Glutamatergic neuron (in vitro differentiated cells): ENCODE results near the gene SIDT1. TPM values are rescaled to one million over a fixed set of nuclear protein-coding genes. Genes with fewer than 3 reads are reported as not detected.

ENCODE experiments used
- DNase-seq: peaks from one replicate; pipeline ENCODE4 v3.0.0; 2022
- H3K27ac Mint-ChIP-seq: one replicate; pipeline ENCODE4 v1.8.0; 2020; ENCODE audit warnings: mild to moderate bottlenecking, mixed read lengths, inconsistent platforms; ENCODE audit not compliant: unreplicated experiment
- H3K27me3 Mint-ChIP-seq: one replicate; pipeline ENCODE4 v1.8.0; 2020; ENCODE audit warnings: mild to moderate bottlenecking, moderate library complexity, mixed read lengths, inconsistent platforms; ENCODE audit not compliant: unreplicated experiment
- H3K36me3 Mint-ChIP-seq: one replicate; pipeline ENCODE4 v1.8.0; 2020; ENCODE audit warnings: mild to moderate bottlenecking, mixed read lengths, inconsistent platforms; ENCODE audit not compliant: unreplicated experiment
- H3K4me1 Mint-ChIP-seq: one replicate; pipeline ENCODE4 v1.8.0; 2020; ENCODE audit warnings: mild to moderate bottlenecking, low read depth, mixed read lengths, inconsistent platforms; ENCODE audit not compliant: unreplicated experiment
- H3K4me3 Mint-ChIP-seq: one replicate; pipeline ENCODE4 v1.8.0; 2020; ENCODE audit warnings: mild to moderate bottlenecking, mixed read lengths, inconsistent platforms; ENCODE audit not compliant: unreplicated experiment
- H3K9me3 Mint-ChIP-seq: one replicate; pipeline ENCODE4 v1.8.0; 2020; ENCODE audit warnings: mild to moderate bottlenecking, moderate library complexity, mixed read lengths, inconsistent platforms; ENCODE audit not compliant: unreplicated experiment
- total RNA-seq: library from RNA; stranded (reverse); fragmentation: NEBNext Ultra II Directional; extraction: Animal tissue kit (Norgen Biotek cat#: 25700); gene quantifications from one replicate; pipeline ENCODE4 v1.2.1, GENCODE V29; 2021; ENCODE audit not compliant: unreplicated experiment
- TF ChIP-seq, protein P1 (sequence below): fragments of 200-600 bp; sonication (generic); IDR thresholded peaks from one replicate; pipeline ENCODE4 v1.5.0; 2021; ENCODE audit not compliant: partially characterized antibody, unreplicated experiment

The SIDT1 gene
- total RNA-seq, 1 donor from 2014 or later: not detected

DNA sequence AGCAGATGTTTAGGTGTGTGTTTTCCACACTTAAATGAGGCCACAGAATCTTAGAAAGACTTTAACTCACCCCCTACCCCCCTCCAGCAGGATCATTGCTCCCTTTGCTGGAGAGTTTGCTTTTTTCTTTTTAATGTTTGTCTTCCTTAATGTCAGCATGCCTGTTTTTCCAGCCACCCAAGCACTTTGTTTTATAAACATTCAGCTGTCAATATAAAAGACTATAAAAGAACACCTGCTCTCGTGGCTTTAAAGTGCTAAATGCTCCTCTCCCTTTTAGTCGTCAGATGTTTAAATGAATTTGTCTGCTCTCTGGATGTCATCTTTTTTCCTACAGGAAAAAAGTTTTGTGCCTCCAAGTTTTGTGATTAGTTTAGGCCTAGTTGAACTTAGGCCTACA lies 61.7 kb downstream of the SIDT1 start:
- Mint-ChIP-seq H3K4me1 (no peaks in the 10 kb centered on the region), H3K27ac (no peak overlapping the region), H3K4me3 (no peak overlapping the region), H3K36me3 (no peaks in the 10 kb centered on the region), H3K9me3 (no peaks in the 10 kb centered on the region), H3K27me3 (no peaks in the 10 kb centered on the region)
- TF ChIP-seq, protein P1, sequence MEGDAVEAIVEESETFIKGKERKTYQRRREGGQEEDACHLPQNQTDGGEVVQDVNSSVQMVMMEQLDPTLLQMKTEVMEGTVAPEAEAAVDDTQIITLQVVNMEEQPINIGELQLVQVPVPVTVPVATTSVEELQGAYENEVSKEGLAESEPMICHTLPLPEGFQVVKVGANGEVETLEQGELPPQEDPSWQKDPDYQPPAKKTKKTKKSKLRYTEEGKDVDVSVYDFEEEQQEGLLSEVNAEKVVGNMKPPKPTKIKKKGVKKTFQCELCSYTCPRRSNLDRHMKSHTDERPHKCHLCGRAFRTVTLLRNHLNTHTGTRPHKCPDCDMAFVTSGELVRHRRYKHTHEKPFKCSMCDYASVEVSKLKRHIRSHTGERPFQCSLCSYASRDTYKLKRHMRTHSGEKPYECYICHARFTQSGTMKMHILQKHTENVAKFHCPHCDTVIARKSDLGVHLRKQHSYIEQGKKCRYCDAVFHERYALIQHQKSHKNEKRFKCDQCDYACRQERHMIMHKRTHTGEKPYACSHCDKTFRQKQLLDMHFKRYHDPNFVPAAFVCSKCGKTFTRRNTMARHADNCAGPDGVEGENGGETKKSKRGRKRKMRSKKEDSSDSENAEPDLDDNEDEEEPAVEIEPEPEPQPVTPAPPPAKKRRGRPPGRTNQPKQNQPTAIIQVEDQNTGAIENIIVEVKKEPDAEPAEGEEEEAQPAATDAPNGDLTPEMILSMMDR: no peak
- DNase-seq: no peak

GRCh38 chr3:113597596-113598354 lies 65.4 kb downstream of the SIDT1 start:
- no peak for DNase-seq
- H3K9me3 Mint-ChIP-seq: no peaks in the 10 kb centered on the region
- TF ChIP-seq, protein P1: no peak
- no peaks in the 10 kb centered on the region for H3K36me3 Mint-ChIP-seq
- no peaks in the 10 kb centered on the region for H3K4me1 Mint-ChIP-seq
- H3K4me3 Mint-ChIP-seq: no peak overlapping the region
- H3K27ac Mint-ChIP-seq: no peak overlapping the region
- no peaks in the 10 kb centered on the region for H3K27me3 Mint-ChIP-seq

DNA sequence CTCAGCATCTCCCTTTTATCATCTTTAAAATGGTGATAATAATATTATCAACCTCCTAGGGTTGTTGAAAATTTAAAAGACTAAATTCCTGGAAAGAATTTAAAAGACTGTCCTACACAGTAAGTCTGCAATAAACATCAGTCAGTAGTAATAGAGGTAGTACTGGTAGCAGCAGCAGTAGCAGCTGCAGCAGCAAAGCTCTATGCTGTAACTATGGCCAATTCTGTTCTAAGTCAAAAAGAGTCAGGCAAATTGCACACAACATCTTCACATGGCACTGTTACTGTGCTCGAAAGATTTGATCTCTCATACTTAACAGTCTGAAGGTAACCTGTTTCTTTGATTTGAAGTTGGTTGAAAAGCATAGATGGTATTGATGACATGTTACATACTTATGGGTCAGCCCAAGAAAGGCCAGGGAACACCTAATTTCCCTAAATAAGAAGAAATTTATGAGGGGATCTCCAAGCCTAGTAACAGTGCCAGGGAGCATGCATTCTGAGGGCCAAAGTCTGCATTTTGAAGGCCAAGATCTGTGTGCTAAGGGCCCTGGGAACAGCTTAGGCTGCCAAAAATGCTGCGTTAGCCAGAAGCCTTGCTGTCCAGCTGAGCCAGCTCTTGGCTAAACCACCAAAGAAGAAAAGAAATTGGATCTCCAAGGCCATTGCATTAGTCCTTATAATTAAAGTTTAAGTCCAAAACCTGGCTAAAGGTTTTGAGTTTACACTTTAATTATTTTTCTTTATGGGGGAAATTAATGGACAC lies 68.2 kb downstream of the SIDT1 start:
- H3K4me1 Mint-ChIP-seq: no peaks in the 10 kb centered on the region
- no peaks in the 10 kb centered on the region for H3K27me3 Mint-ChIP-seq
- H3K4me3 Mint-ChIP-seq: no peak overlapping the region
- no peak for DNase-seq
- no peak overlapping the region for H3K27ac Mint-ChIP-seq
- H3K36me3 Mint-ChIP-seq: no peaks in the 10 kb centered on the region
- TF ChIP-seq, protein P1: no peak
- H3K9me3 Mint-ChIP-seq: no peaks in the 10 kb centered on the region

GRCh38 chr3:113601240-113601639 lies 68.9 kb downstream of the SIDT1 start:
- no peaks in the 10 kb centered on the region for H3K36me3 Mint-ChIP-seq
- H3K9me3 Mint-ChIP-seq: no peaks in the 10 kb centered on the region
- no peak overlapping the region for H3K27ac Mint-ChIP-seq
- no peak for DNase-seq
- H3K4me1 Mint-ChIP-seq: no peaks in the 10 kb centered on the region
- no peak overlapping the region for H3K4me3 Mint-ChIP-seq
- H3K27me3 Mint-ChIP-seq: no peaks in the 10 kb centered on the region
- TF ChIP-seq, protein P1: no peak

DNA sequence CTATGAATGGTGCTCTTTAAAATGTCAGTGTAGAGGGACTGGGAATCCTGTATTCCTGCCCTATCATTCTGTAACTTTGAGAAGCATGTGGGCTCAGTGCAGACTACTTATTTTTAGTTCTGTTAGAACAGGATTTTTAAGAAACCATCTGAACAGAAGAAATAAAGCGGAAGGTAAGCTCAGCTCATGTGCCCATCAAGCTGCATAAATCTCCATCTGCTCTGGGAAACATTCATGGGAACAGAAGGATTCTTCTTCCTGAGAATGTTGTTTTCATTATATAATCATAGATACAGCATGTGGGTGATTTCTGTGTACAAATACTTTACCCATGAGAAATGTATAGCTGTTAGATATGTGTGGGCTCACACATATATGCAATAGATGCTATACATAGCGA lies 69.9 kb downstream of the SIDT1 start:
- Mint-ChIP-seq H3K4me1 (no peaks in the 10 kb centered on the region), H3K9me3 (no peaks in the 10 kb centered on the region), H3K27ac (no peak overlapping the region), H3K27me3 (no peaks in the 10 kb centered on the region), H3K4me3 (no peak overlapping the region), H3K36me3 (no peaks in the 10 kb centered on the region)
- DNase-seq: no peak
- TF ChIP-seq, protein P1: no peak
